ENCODE results near the gene CCNB2.
"Not testable (repeated sequence)": the region's sequence is repeated elsewhere in the genome, so short reads cannot be mapped to it uniquely, and the experiment has no call there.

Gene CCNB2

DNA sequence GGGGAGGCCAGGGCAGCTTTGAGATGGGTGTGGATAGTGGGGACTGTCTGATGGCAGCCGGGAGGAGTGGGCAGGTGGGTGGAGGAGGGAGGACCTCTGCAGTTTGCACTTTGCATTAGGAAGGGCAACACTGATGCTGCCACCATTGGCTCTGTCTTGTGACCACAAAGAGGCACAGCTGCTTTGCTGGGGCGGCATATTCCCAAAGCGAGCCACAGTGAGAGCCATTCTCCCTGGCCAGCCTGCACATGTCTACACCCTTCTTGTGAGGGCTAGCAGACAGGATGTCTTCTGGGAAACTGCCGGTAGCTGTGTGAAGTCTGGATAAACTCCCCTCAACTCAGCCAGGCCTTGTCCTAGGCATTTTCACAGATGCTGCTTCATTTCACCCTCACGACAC is 38.3 kb downstream of the CCNB2 start:
- ChIA-PET POLR2A (interaction anchor here (0.7 kb wide), 1 partner anchor 9 kb away, joined by 8 read pairs; no protein-coding TSS in a partner anchor), CTCF (interaction anchor here (1.1 kb wide), 1 partner anchor 357 kb away, joined by 3 read pairs; no protein-coding TSS in a partner anchor)
- H3K9me3 ChIP-seq (ENCODE audit: control insufficient read depth, insufficient read depth, low read depth, low read length), result no peaks in the 10 kb centered on the region
- no peak overlapping the region for H3K4me3 ChIP-seq (ENCODE audit: low read depth, low read length)
- H3K27ac ChIP-seq (ENCODE audit: extremely low read depth, low read depth, low read length), result no peak overlapping the region
- H3K36me3 ChIP-seq (ENCODE audit: control insufficient read depth in 2 of 2, insufficient read depth in 1 of 2, low read length in 2 of 2), result peaks cover 8 to 43% of the 10 kb centered on the region in 2 experiments; a peak in 2 of 3 replicates
- no peaks in the 10 kb centered on the region for H3K4me1 ChIP-seq (ENCODE audit: control insufficient read depth, insufficient read depth, low read length)
- no peak for TF ChIP-seq ZNF423 (tag by site-specific recombination; IDR thresholded peaks at IDR 0.05)
- no peak for TF ChIP-seq ZNF510 (tag by site-specific recombination; IDR thresholded peaks at IDR 0.05; ENCODE audit: insufficient replicate concordance)
- TF ChIP-seq ZNF426 (tag by site-specific recombination; IDR thresholded peaks at IDR 0.05), result no peak
- TF ChIP-seq ZNF571 (tag by site-specific recombination; IDR thresholded peaks at IDR 0.05), result no peak
- no peak for TF ChIP-seq ZNF394 (tag by site-specific recombination; IDR thresholded peaks at IDR 0.05; ENCODE audit: borderline replicate concordance)
- TF ChIP-seq ZNF157 (tag by site-specific recombination; IDR thresholded peaks at IDR 0.05), result no peak

DNA sequence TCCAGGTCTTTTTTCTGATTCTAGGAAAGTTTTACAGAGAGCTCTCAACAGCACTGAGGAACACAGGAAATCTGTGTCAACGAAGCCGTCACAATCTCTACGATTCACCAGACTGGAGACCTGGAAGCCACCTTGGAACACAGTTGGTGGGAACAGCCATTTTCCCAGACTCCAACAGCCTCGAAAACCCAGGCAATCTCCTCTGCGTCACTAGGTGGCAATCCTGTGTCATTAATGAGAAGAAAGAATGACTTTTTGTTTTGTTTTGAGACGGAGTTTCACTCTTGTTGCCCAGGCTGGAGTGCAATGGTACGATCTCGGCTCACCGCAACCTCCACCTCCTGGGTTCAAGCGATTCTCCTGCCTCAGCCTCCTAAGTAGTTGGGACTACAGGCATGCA is 39.6 kb downstream of the CCNB2 start:
- H3K4me3 ChIP-seq (ENCODE audit: low read depth, low read length); POLR2A ChIA-PET; H3K27ac ChIP-seq (ENCODE audit: extremely low read depth, low read depth, low read length); H3K4me1 ChIP-seq (ENCODE audit: control insufficient read depth, insufficient read depth, low read length); H3K9me3 ChIP-seq (ENCODE audit: control insufficient read depth, insufficient read depth, low read depth, low read length): not testable (repeated sequence)
- TF ChIP-seq, protein P1, sequence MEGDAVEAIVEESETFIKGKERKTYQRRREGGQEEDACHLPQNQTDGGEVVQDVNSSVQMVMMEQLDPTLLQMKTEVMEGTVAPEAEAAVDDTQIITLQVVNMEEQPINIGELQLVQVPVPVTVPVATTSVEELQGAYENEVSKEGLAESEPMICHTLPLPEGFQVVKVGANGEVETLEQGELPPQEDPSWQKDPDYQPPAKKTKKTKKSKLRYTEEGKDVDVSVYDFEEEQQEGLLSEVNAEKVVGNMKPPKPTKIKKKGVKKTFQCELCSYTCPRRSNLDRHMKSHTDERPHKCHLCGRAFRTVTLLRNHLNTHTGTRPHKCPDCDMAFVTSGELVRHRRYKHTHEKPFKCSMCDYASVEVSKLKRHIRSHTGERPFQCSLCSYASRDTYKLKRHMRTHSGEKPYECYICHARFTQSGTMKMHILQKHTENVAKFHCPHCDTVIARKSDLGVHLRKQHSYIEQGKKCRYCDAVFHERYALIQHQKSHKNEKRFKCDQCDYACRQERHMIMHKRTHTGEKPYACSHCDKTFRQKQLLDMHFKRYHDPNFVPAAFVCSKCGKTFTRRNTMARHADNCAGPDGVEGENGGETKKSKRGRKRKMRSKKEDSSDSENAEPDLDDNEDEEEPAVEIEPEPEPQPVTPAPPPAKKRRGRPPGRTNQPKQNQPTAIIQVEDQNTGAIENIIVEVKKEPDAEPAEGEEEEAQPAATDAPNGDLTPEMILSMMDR (tag by site-specific recombination; IDR thresholded peaks at IDR 0.05), result 0 out of 2 replicates have a peak, but pooled peaks have one; percentile 10
- peak; percentile 38 for TF ChIP-seq ZNF654 (tag by site-specific recombination; IDR thresholded peaks at IDR 0.05; ENCODE audit: low read depth)
- peaks cover under 1 to 33% of the 10 kb centered on the region in 2 experiments; a peak in 2 of 3 replicates for H3K36me3 ChIP-seq (ENCODE audit: control insufficient read depth in 2 of 2, insufficient read depth in 1 of 2, low read length in 2 of 2)
- CTCF ChIA-PET, result interaction anchor here (0.7 kb wide), 1 partner anchor 450 kb away, joined by 3 read pairs; no protein-coding TSS in a partner anchor

DNA sequence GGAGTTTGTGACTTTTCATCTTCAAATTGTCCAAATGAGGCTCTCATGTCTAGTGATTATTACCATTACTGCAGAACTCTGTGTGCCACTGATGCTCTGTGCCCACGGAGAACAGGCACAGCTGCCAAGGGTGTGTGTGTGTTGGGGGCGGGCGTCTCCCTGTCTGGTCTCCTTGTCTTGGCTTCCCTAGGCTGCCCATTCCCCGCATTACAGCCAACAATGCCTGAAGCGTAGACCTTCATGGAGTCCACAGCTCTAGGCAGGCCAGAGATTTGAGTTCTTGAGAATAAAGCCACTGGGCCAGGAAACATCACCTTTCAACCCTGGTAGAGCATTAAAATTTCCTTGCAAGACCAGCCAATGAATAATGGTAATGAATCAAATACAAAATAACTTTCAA is 42.7 kb downstream of the CCNB2 start:
- Histone ChIP-seq H3K4me1 (ENCODE audit: control insufficient read depth, insufficient read depth, low read length) (no peaks in the 10 kb centered on the region), H3K27ac (ENCODE audit: extremely low read depth, low read depth, low read length) (no peak overlapping the region), H3K9me3 (ENCODE audit: control insufficient read depth, insufficient read depth, low read depth, low read length) (no peaks in the 10 kb centered on the region), H3K36me3 (ENCODE audit: control insufficient read depth in 2 of 2, insufficient read depth in 1 of 2, low read length in 2 of 2) (peaks cover 0 to 33% of the 10 kb centered on the region in 2 experiments; a peak in 2 of 3 replicates), H3K4me3 (ENCODE audit: low read depth, low read length) (no peak overlapping the region)
- CTCF ChIA-PET, result no interaction called here
- TF ChIP-seq, protein P2, sequence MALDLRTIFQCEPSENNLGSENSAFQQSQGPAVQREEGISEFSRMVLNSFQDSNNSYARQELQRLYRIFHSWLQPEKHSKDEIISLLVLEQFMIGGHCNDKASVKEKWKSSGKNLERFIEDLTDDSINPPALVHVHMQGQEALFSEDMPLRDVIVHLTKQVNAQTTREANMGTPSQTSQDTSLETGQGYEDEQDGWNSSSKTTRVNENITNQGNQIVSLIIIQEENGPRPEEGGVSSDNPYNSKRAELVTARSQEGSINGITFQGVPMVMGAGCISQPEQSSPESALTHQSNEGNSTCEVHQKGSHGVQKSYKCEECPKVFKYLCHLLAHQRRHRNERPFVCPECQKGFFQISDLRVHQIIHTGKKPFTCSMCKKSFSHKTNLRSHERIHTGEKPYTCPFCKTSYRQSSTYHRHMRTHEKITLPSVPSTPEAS (tag by site-specific recombination; IDR thresholded peaks at IDR 0.05), result no peak
- TF ChIP-seq TRIM28 (IDR thresholded peaks at IDR 0.05; ENCODE audit: borderline replicate concordance, low read length), result no peak
- TF ChIP-seq ZNF621 (tag by site-specific recombination; IDR thresholded peaks at IDR 0.05), result no peak
- no peak for TF ChIP-seq GLI2 (tag by site-specific recombination; IDR thresholded peaks at IDR 0.05; ENCODE audit: borderline replicate concordance, low read depth)
- no peak for TF ChIP-seq HOXA7 (CRISPR knock-in tag; IDR thresholded peaks at IDR 0.05; ENCODE audit: borderline replicate concordance)
- TF ChIP-seq ZNF202 (tag by site-specific recombination; IDR thresholded peaks at IDR 0.05; ENCODE audit: borderline replicate concordance), result no peak
- TF ChIP-seq, protein P3, sequence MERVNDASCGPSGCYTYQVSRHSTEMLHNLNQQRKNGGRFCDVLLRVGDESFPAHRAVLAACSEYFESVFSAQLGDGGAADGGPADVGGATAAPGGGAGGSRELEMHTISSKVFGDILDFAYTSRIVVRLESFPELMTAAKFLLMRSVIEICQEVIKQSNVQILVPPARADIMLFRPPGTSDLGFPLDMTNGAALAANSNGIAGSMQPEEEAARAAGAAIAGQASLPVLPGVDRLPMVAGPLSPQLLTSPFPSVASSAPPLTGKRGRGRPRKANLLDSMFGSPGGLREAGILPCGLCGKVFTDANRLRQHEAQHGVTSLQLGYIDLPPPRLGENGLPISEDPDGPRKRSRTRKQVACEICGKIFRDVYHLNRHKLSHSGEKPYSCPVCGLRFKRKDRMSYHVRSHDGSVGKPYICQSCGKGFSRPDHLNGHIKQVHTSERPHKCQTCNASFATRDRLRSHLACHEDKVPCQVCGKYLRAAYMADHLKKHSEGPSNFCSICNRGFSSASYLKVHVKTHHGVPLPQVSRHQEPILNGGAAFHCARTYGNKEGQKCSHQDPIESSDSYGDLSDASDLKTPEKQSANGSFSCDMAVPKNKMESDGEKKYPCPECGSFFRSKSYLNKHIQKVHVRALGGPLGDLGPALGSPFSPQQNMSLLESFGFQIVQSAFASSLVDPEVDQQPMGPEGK (tag by site-specific recombination; IDR thresholded peaks at IDR 0.05), result no peak
- TF ChIP-seq, protein P4, sequence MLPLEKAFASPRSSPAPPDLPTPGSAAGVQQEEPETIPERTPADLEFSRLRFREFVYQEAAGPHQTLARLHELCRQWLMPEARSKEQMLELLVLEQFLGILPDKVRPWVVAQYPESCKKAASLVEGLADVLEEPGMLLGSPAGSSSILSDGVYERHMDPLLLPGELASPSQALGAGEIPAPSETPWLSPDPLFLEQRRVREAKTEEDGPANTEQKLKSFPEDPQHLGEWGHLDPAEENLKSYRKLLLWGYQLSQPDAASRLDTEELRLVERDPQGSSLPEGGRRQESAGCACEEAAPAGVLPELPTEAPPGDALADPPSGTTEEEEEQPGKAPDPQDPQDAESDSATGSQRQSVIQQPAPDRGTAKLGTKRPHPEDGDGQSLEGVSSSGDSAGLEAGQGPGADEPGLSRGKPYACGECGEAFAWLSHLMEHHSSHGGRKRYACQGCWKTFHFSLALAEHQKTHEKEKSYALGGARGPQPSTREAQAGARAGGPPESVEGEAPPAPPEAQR (tag by site-specific recombination; IDR thresholded peaks at IDR 0.05), result no peak
- TF ChIP-seq ZBTB8A (tag by site-specific recombination; IDR thresholded peaks at IDR 0.05), result no peak
- TF ChIP-seq, protein P5, sequence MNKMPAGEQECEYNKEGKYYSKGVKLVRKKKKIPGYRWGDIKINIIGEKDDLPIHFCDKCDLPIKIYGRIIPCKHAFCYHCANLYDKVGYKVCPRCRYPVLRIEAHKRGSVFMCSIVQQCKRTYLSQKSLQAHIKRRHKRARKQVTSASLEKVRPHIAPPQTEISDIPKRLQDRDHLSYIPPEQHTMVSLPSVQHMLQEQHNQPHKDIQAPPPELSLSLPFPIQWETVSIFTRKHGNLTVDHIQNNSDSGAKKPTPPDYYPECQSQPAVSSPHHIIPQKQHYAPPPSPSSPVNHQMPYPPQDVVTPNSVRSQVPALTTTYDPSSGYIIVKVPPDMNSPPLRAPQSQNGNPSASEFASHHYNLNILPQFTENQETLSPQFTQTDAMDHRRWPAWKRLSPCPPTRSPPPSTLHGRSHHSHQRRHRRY (tag by site-specific recombination; IDR thresholded peaks at IDR 0.05), result no peak
- no peak for TF ChIP-seq ZNF302 (tag by site-specific recombination; IDR thresholded peaks at IDR 0.05; ENCODE audit: low read depth)
- POLR2A ChIA-PET, result no interaction called here
